ENCODE data around the gene MGAT4B.

- TF ChIP-seq ZNF281 (CRISPR knock-in tag; IDR thresholded peaks at IDR 0.05) (no peak), ATF2 (CRISPR knock-in tag; IDR thresholded peaks at IDR 0.05; ENCODE audit: borderline replicate concordance, low read depth) (no peak), CTCF (IDR thresholded peaks at IDR 0.05) (no peak), NFE2L1 (CRISPR knock-in tag; IDR thresholded peaks at IDR 0.05) (no peak), HMGXB4 (CRISPR knock-in tag; IDR thresholded peaks at IDR 0.05) (no peak), USF2 (CRISPR knock-in tag; IDR thresholded peaks at IDR 0.05) (no peak), MAX (CRISPR knock-in tag; IDR thresholded peaks at IDR 0.05) (no peak), ZNF512 (CRISPR knock-in tag; IDR thresholded peaks at IDR 0.05; ENCODE audit: borderline replicate concordance) (no peak), FOXP1 (CRISPR knock-in tag; IDR thresholded peaks at IDR 0.05; ENCODE audit: borderline replicate concordance) (no peak), ATF3 (CRISPR knock-in tag; conservative IDR thresholded peaks at IDR 0.05) (no peak), MYBL2 (CRISPR knock-in tag; IDR thresholded peaks at IDR 0.05) (no peak), PRRX2 (CRISPR knock-in tag; IDR thresholded peaks at IDR 0.05) (no peak), E2F1 (CRISPR knock-in tag; IDR thresholded peaks at IDR 0.05) (no peak)
These were observed 7.7 kb downstream of the MGAT4B start for GRCh38 chr5:179798771-179799643.

All from WTC11 (cell line).